Activated naive CD4-positive, alpha-beta T cell treated with anti-CD3 and anti-CD28 coated beads, Interleukin-2, amount 50 U/mL, for 16 hours (primary cell): ENCODE results near the gene LYG2.
"Not testable (repeated sequence)": the region's sequence is repeated elsewhere in the genome, so short reads cannot be mapped to it uniquely, and the experiment has no call there.

ENCODE experiments used
- DNase-seq: peaks from one replicate; pipeline ENCODE4 v3.0.0-alpha.2; 2020

LYG2 gene

GRCh38 chr2:99255491-99256318 is at the start of gene LYG2:
Gene LYG2, minus strand, starts transcription at chr2:99255666. Its CDS starts 1,406 bp downstream, at chr2:99254260.
- no peak for DNase-seq

- DNase-seq = not testable (repeated sequence)
Measured at GRCh38 chr2:99301097-99301496, 45.6 kb upstream of the LYG2 start, which contains the start of gene LYG1. Gene LYG1, minus strand, starts transcription at chr2:99301197. Its CDS starts 5,527 bp downstream, at chr2:99295670.

- DNase-seq = no peak
Measured at GRCh38 chr2:99299580-99299979, 44.1 kb upstream of the LYG2 start.

- no peak for DNase-seq
Measured at GRCh38 chr2:99297994-99298393, 42.5 kb upstream of the LYG2 start.

GRCh38 chr2:99285526-99285925 is 30.1 kb upstream of the LYG2 start:
- no peak for DNase-seq

GRCh38 chr2:99279969-99280695 is 24.7 kb upstream of the LYG2 start:
- no peak for DNase-seq

- no peak for DNase-seq
Measured at GRCh38 chr2:99278793-99279291, 23.4 kb upstream of the LYG2 start.

GRCh38 chr2:99278195-99278765 is 22.8 kb upstream of the LYG2 start:
- not testable (repeated sequence) for DNase-seq

- DNase-seq = no peak
Measured at GRCh38 chr2:99275882-99276281, 20.4 kb upstream of the LYG2 start.

- no peak for DNase-seq
Measured at GRCh38 chr2:99261242-99261641, 5.8 kb upstream of the LYG2 start.

- DNase-seq = no peak
Measured at GRCh38 chr2:99260184-99260583, 4.7 kb upstream of the LYG2 start.

GRCh38 chr2:99259465-99259864 is 4.0 kb upstream of the LYG2 start:
- no peak for DNase-seq

GRCh38 chr2:99256677-99257076 is 1.2 kb upstream of the LYG2 start:
- no peak for DNase-seq

- no peak for DNase-seq
Measured at GRCh38 chr2:99249951-99250350, 5.5 kb downstream of the LYG2 start.

- DNase-seq = no peak
Measured at GRCh38 chr2:99242151-99242550, 13.3 kb downstream of the LYG2 start.

GRCh38 chr2:99240431-99240830 is 15.0 kb downstream of the LYG2 start:
- no peak for DNase-seq

GRCh38 chr2:99238599-99238998 is 16.9 kb downstream of the LYG2 start:
- DNase-seq = no peak

GRCh38 chr2:99233177-99233576 is 22.3 kb downstream of the LYG2 start:
- not testable (repeated sequence) for DNase-seq

- DNase-seq = no peak
Measured at GRCh38 chr2:99217929-99218501, 37.5 kb downstream of the LYG2 start.

GRCh38 chr2:99216096-99216495 is 39.4 kb downstream of the LYG2 start:
- DNase-seq = no peak

GRCh38 chr2:99205491-99205890 is 50.0 kb downstream of the LYG2 start:
- DNase-seq = no peak

- no peak for DNase-seq
Measured at GRCh38 chr2:99201959-99202678, 53.3 kb downstream of the LYG2 start.
